GM18951 (cell line): ENCODE results near the gene PPP4R3A.
"Not testable (repeated sequence)": the region's sequence is repeated elsewhere in the genome, so short reads cannot be mapped to it uniquely, and the experiment has no call there.

Source experiments
- POLR2A ChIP-seq: IDR thresholded peaks from 4 replicates; pipeline ENCODE4 v1.6.1; 2011; ENCODE audit warnings: mild to moderate bottlenecking; ENCODE audit not compliant: insufficient read length, insufficient read depth; ENCODE audit errors: extremely low read depth
- in situ Hi-C: fragments of 300-500 bp; cut with MboI; formaldehyde crosslinking; loops from one replicate; pipeline ENCODE4 v1.12.0; 2022; ENCODE audit warnings: low sequenced_read_pairs, mixed read lengths, inconsistent platforms; ENCODE audit not compliant: unreplicated experiment

PPP4R3A gene

DNA sequence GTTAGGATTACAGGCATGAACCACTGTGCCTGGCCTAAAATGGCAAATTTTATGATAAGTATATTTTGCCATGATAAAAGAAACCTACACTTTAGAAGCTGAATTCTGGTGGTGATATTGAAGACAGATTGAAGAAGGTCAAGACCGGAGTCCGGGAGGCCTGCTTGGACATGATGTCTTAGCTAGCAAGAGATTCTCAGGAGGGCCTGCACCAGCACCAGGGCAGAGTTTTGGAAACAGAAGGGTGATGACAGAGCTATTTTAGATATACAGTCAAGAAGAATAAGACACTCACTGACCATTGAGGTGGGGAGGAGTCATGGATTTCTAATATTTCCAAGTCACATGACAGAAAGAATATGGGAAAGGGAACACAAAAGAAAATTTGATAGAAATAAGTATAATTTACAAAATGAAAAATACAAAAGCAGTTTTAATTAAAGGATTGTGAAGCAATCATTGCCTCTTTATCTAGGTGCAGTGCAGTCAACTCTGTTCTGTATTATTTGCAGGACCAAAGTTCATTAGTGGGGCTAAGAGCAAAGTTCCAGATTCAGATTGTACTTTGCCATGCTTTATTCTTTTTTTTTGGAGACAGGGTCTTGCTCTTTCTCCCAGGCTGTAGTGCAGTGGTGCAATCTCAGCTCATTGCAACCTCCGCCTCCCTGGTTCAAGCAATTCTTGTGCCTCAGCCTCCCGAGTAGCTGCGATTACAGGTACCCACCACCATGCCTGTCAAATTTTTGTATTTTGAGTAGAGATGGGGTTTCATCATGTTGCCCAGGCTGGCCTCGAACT, 9.3 kb upstream of the PPP4R3A start:
- in situ Hi-C loops = no loop called here
- no peak for TF ChIP-seq POLR2A

- TF ChIP-seq POLR2A = no peak
- in situ Hi-C loops = no loop called here
Measured at GRCh38 chr14:91516663-91517388, 6.7 kb upstream of the PPP4R3A start.

DNA sequence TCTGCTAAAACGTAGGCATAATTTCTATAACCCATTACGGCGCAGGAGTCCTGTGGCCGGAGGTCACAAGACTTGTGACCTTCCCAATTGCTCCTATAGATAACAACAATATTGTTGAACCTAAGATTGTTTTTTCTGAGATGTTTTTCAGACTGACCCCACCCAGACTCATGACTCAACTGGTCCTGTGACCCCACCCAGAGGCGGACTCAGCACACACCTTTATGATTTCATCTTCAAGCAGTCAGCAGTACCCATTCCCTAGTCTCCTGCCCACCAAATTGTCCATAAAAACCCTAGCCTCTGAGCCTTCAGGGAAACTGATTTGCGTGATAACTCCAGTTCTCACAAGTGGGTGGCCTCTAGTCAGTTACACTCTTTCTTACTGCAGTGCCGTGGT, 5.9 kb upstream of the PPP4R3A start:
- no peak for TF ChIP-seq POLR2A
- in situ Hi-C loops = no loop called here

GRCh38 chr14:91511043-91511383, 903 bp upstream of the PPP4R3A start:
- in situ Hi-C loops = no loop called here
- TF ChIP-seq POLR2A = no peak

DNA sequence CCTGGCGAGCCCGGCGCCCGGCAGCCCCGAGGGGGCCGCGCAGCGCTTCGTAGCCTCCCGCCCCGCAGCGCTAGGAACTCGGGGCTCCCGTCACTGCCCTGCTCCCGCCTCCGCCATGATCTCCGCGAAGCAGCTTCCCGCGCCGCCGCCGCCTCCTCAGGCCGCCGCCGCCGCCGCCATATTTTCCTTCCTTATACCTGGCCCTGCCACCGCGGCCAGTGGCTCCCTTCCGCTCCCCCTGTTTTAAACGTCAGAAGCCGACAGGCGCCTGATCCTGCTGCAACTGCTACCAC, 286 bp downstream of the PPP4R3A start:
- in situ Hi-C loops = no loop called here

DNA sequence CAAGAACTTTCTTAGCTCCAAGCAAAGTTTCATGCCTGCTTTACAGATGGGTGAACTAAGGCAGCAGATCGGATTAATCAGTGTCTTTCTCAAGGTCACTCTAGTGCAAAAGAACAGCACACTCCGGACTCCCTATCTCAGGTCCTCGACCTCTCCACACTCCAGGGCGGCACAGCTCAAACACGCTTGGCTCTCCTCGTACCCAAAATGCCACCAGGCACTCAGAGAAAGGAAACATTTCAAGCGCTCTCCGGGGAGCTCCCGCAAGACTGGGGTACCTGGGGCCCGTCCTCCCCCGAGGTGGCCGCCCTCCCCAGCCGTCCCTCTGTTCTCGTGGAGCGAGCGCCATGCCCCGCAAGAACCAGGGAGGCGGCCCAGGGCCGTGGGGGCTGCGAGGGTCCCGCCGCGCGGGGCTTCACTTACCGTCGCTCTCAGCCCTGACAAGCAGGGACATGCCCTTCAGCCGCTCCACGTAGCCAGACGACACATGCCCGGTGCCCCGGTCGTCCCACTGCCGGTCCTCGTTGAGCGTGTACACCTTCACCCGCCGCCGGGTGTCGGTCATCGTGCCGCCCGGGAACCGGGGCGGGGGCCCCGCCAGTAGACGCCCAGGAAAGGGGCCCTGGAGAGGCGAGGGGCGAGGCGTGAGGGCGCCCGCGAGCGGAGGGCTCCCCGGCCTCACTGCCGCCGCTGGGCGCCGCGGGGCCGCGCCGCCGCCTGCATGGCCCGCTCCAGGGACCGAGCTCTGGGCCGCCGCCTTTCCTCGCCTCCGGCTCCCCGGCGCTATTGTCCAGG, 830 bp downstream of the PPP4R3A start:
- TF ChIP-seq POLR2A = peak; percentile 10
- in situ Hi-C loops = no loop called here

More for the DNA sequence above, 286 bp downstream of the PPP4R3A start:
- no peak for TF ChIP-seq POLR2A

DNA sequence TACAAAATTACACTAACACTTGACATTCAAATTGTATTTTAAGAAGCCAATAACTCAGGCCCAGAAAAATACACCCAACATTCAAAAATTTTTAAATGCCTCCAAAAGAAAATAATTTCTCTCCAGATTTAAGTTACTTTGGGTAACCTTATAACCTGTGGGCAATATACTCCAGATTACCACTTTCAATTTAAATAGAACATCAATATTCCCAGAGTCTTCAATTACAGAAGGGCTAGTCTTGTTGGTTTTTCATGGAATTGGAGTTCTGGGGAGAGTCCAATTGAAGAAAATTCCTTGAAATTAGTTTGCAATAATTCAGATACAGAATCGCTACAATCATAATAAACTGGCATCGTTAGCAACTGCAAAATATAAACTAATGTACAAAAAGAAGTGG, 2.0 kb downstream of the PPP4R3A start:
- no peak for TF ChIP-seq POLR2A
- in situ Hi-C loops = no loop called here

DNA sequence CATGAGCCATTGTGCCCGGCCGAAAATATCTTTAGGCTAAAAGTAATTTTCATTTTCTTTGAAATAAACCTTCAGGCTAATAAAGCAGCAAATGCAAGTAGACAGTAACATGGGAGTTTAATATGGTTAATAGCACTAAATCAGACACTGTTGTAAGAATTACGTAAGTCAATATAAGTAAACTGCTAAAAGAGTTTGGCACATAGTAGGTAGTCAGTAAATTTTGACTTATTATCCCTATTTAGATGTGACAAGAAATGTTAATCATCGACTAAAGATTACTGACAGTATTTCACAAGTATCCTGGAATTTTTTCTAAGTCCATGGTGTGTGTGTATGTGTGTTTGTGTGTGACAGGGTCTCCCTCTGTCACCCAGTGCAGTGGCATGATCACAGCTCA, 3.9 kb downstream of the PPP4R3A start:
- in situ Hi-C loops = no loop called here
- TF ChIP-seq POLR2A = no peak

- TF ChIP-seq POLR2A = no peak
- in situ Hi-C loops = no loop called here
Measured at GRCh38 chr14:91503000-91503504, 7.1 kb downstream of the PPP4R3A start.

DNA sequence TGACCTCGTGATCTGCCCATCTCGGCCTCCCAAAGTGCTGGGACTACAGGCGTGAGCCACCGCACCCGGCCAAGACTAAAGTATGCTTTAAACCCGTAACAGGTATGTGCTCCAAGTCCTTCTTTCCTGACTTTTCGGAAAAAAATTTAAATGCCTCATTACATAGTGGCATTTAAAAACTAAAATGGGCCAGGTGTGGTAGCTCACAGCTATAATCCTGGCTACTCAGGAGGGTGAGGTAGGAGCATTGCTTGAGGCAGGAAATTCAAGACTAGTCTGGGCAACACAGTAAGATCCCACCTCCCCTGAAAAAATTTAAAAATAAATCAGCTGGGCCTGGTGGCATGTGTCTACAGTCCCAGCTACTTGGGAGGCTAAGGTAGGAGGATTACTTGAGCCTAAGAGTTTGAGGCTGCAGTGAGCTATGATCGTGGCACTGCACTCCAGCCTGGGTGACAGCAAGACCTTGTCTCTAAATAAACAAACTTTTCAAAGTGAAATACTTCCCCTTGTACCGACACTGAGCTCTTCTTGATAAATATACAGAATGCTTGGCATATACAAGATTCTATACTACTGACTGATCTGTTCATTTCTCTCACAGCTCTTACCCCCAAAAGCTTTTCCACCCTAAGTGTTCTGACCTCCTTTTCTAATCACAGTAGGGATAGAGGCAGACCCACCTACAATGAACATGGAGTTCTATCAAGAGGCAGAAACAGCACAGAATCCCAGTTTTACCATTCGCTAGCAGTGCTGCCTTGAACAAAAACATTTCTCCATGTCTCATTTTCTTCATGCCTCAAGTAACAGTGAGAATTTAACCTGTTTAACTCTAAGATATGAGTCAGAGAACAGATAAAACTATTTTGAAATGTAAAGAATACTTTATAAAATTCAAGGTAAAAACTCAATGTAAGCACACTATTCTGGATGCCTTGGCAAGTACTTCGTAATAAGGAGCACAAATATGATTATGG, 7.9 kb downstream of the PPP4R3A start:
- in situ Hi-C loops = no loop called here
- no peak for TF ChIP-seq POLR2A

- in situ Hi-C loops = no loop called here
- TF ChIP-seq POLR2A = no peak
Measured at GRCh38 chr14:91501348-91501747, 8.8 kb downstream of the PPP4R3A start.

- in situ Hi-C loops = no loop called here
- no peak for TF ChIP-seq POLR2A
Measured at GRCh38 chr14:91496790-91497189, 13.3 kb downstream of the PPP4R3A start.

DNA sequence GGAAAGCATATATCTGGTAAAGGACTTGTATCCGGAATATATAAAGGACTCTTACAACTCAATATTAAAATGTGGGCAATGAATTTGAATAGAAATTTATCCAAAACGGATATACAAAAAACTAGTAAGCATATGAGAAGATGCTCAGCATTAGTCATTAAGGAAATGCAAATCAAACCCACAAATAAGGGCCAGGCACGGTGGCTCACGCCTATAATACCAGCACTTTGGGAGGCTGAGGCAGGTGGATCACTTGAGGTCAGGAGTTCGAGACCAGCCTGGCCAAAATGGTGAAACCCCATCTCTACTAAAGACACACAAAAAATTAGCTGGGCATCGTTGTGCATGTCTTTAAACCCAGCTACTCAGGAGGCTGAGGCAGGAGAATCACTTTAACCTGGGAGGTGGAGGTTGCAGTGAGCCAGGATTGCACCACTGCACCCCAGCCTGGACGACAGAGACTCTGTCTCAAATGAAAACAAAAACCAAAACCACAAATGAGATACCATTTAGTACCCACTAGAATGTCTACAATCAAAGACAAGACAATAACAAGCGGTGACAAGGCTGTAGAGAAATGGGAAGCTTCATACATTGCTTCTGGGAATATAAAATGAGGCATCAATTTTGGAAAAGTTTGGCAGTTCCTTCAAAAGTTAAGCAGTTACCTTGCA, 15.6 kb downstream of the PPP4R3A start:
- in situ Hi-C loops = not testable (repeated sequence)
